ENCODE results near the gene UBAC1. TPM values are rescaled to one million over a fixed set of nuclear protein-coding genes. Genes with fewer than 3 reads are reported as not detected.

The UBAC1 gene
- total RNA-seq, 1 donor from 2014 or later, result 57.9 TPM

GRCh38 chr9:135987838-135988404, 26.7 kb upstream of the UBAC1 start:
- no peak for DNase-seq (ENCODE audit: extremely low spot score in 2 of 2)
- no peaks in the 10 kb centered on the region for H3K9me3 ChIP-seq
- intact Hi-C loops (cut with DNase I), result no loop called here
- no peak overlapping the region for H3K4me3 ChIP-seq
- no peaks in the 10 kb centered on the region for H3K36me3 ChIP-seq
- no peaks in the 10 kb centered on the region for H3K27me3 ChIP-seq
- TF ChIP-seq POLR2A (IDR thresholded peaks at IDR 0.05) (no peak), CTCF (IDR thresholded peaks at IDR 0.05) (no peak), POLR2AphosphoS5 (IDR thresholded peaks at IDR 0.05; ENCODE audit: insufficient read depth in 1 of 2, low read depth in 1 of 2) (no peak)
- peaks cover 28% of the 10 kb centered on the region for H3K4me1 ChIP-seq
- H3K27ac ChIP-seq, result no peak overlapping the region

- Histone ChIP-seq H3K4me3 (no peak overlapping the region), H3K27ac (no peak overlapping the region), H3K27me3 (no peaks in the 10 kb centered on the region), H3K36me3 (no peaks in the 10 kb centered on the region), H3K4me1 (peaks cover 16% of the 10 kb centered on the region), H3K9me3 (no peaks in the 10 kb centered on the region)
- intact Hi-C loops (cut with DNase I), result no loop called here
- DNase-seq (ENCODE audit: extremely low spot score in 2 of 2), result no peak
- TF ChIP-seq POLR2AphosphoS5 (IDR thresholded peaks at IDR 0.05; ENCODE audit: insufficient read depth in 1 of 2, low read depth in 1 of 2) (no peak), CTCF (IDR thresholded peaks at IDR 0.05) (no peak), POLR2A (IDR thresholded peaks at IDR 0.05) (no peak)
Observed at GRCh38 chr9:135986605-135987004, 25.4 kb upstream of the UBAC1 start.

- TF ChIP-seq CTCF (IDR thresholded peaks at IDR 0.05), result no peak
- no peak for TF ChIP-seq POLR2A (IDR thresholded peaks at IDR 0.05)
- TF ChIP-seq POLR2AphosphoS5 (IDR thresholded peaks at IDR 0.05; ENCODE audit: insufficient read depth in 1 of 2, low read depth in 1 of 2), result no peak
- Histone ChIP-seq H3K4me3 (no peak overlapping the region), H3K27ac (no peak overlapping the region), H3K36me3 (no peaks in the 10 kb centered on the region), H3K4me1 (peaks cover 13% of the 10 kb centered on the region), H3K27me3 (no peaks in the 10 kb centered on the region), H3K9me3 (no peaks in the 10 kb centered on the region)
- intact Hi-C loops (cut with DNase I), result no loop called here
- no peak for DNase-seq (ENCODE audit: extremely low spot score in 2 of 2)
Observed at GRCh38 chr9:135985889-135986288, 24.7 kb upstream of the UBAC1 start.

- H3K27ac ChIP-seq, result no peak overlapping the region
- H3K36me3 ChIP-seq, result no peaks in the 10 kb centered on the region
- H3K4me3 ChIP-seq, result no peak overlapping the region
- no peak for DNase-seq (ENCODE audit: extremely low spot score in 2 of 2)
- intact Hi-C loops (cut with DNase I), result no loop called here
- H3K4me1 ChIP-seq, result peaks cover 9% of the 10 kb centered on the region
- no peak for TF ChIP-seq CTCF (IDR thresholded peaks at IDR 0.05)
- no peak for TF ChIP-seq POLR2AphosphoS5 (IDR thresholded peaks at IDR 0.05; ENCODE audit: insufficient read depth in 1 of 2, low read depth in 1 of 2)
- no peak for TF ChIP-seq POLR2A (IDR thresholded peaks at IDR 0.05)
- no peaks in the 10 kb centered on the region for H3K9me3 ChIP-seq
- H3K27me3 ChIP-seq, result no peaks in the 10 kb centered on the region
Observed at GRCh38 chr9:135985459-135985774, 24.2 kb upstream of the UBAC1 start.

GRCh38 chr9:135984072-135984710, 23.0 kb upstream of the UBAC1 start:
- H3K27ac ChIP-seq, result no peak overlapping the region
- no peaks in the 10 kb centered on the region for H3K36me3 ChIP-seq
- no peak for TF ChIP-seq POLR2AphosphoS5 (IDR thresholded peaks at IDR 0.05; ENCODE audit: insufficient read depth in 1 of 2, low read depth in 1 of 2)
- no peak for TF ChIP-seq CTCF (IDR thresholded peaks at IDR 0.05)
- TF ChIP-seq POLR2A (IDR thresholded peaks at IDR 0.05), result no peak
- intact Hi-C loops (cut with DNase I), result no loop called here
- H3K4me3 ChIP-seq, result no peak overlapping the region
- no peak for DNase-seq (ENCODE audit: extremely low spot score in 2 of 2)
- no peaks in the 10 kb centered on the region for H3K9me3 ChIP-seq
- no peaks in the 10 kb centered on the region for H3K27me3 ChIP-seq
- H3K4me1 ChIP-seq, result peaks cover 1% of the 10 kb centered on the region

Data from vagina (tissue), 2 donors.